Left colon (tissue), 2 donors: Measurements from ENCODE around the gene MRTFB. TPM values are rescaled to one million over a fixed set of nuclear protein-coding genes. Genes with fewer than 3 reads are reported as not detected.

Experiments used
- ATAC-seq: fragments of 200-7000 bp; cut with Tn5 transposase; one replicate; pipeline ENCODE4 v1.9.1; 2020; ENCODE audit warnings: mild to moderate bottlenecking, moderate library complexity
- DNase-seq, 2 donors: peaks; one replicate each; pipeline ENCODE4 v3.0.0-alpha.2; 2020
- intact Hi-C, 2 donors: fragments of 100-400 bp; cut with DNase I in 1 of 2; cut with micrococcal nuclease in 1 of 2; formaldehyde crosslinking; loops; one replicate each; pipeline versions ENCODE4 v1.11.2 to v1.14.0; 2022; cut with DNase I, micrococcal nuclease
- total RNA-seq, 2 donors: library from RNA; stranded (reverse); fragmentation: NEBNext Ultra II Directional; extraction: Animal tissue kit (Norgen Biotek cat#: 25700); gene quantifications; one replicate each; pipeline ENCODE4 v1.2.1, GENCODE V29; 2021
- donor health status: DM: no; HTN: no; CAD: no.
- donor health status: DM: yes; HTN: yes; CAD: no.

The MRTFB gene
- total RNA-seq, 2 donors from 2014 or later: 40.0 to 44.7 TPM

GRCh38 chr16:14291286-14291685 lies 220.2 kb downstream of the MRTFB start:
- intact Hi-C loops: no loop called here
- ATAC-seq (no peak), DNase-seq (no peak)

- ATAC-seq (no peak), DNase-seq (no peak)
- intact Hi-C loops: no loop called here
Observed at GRCh38 chr16:14292051-14292825, 221.1 kb downstream of the MRTFB start.

- DNase-seq: no peak
- no peak for ATAC-seq
- intact Hi-C loops: no loop called here
Observed at GRCh38 chr16:14296663-14297062, 225.5 kb downstream of the MRTFB start.

- no peak for ATAC-seq
- DNase-seq: no peak
- intact Hi-C loops: no loop called here
Observed at GRCh38 chr16:14298374-14299122, 227.4 kb downstream of the MRTFB start.

GRCh38 chr16:14300705-14301168 lies 229.6 kb downstream of the MRTFB start:
- intact Hi-C loops: loop anchor here in 1 of 2 donors (5.0 kb wide), 1 partner anchor 227 kb away; no protein-coding TSS in a partner anchor
- ATAC-seq: peak; percentile 72
- DNase-seq: peak; percentile 56 to 77

- intact Hi-C loops: loop anchor here in 1 of 2 donors (5.0 kb wide), 1 partner anchor 226 kb away; no protein-coding TSS in a partner anchor
- DNase-seq (peak; percentile 31 to 49), ATAC-seq (peak; percentile 13)
Observed at GRCh38 chr16:14301169-14302030, 230.3 kb downstream of the MRTFB start.

GRCh38 chr16:14302031-14302398 lies 230.9 kb downstream of the MRTFB start:
- intact Hi-C loops: loop anchor here in 1 of 2 donors (5.0 kb wide), 1 partner anchor 225 kb away; no protein-coding TSS in a partner anchor
- peak; percentile 90 for ATAC-seq
- DNase-seq: peak; percentile 45 to 55

- ATAC-seq: peak; percentile 20
- DNase-seq: peak; percentile 29 to 32
- intact Hi-C loops: loop anchor here in 1 of 2 donors (5.0 kb wide), 1 partner anchor 225 kb away; no protein-coding TSS in a partner anchor
Observed at GRCh38 chr16:14302399-14303181, 231.5 kb downstream of the MRTFB start.

- DNase-seq: no peak
Observed at GRCh38 chr16:14303182-14303618, 232.1 kb downstream of the MRTFB start.

GRCh38 chr16:14303639-14304394 lies 232.7 kb downstream of the MRTFB start:
- ATAC-seq (no peak), DNase-seq (peak in 1 of 2 donors; percentile 32)
- intact Hi-C loops: loop anchor here in 1 of 2 donors (5.0 kb wide), 1 partner anchor 223 kb away; no protein-coding TSS in a partner anchor

More at GRCh38 chr16:14303182-14303618, 232.1 kb downstream of the MRTFB start:
- intact Hi-C loops: loop anchor here in 1 of 2 donors (5.0 kb wide), 1 partner anchor 224 kb away; no protein-coding TSS in a partner anchor
- no peak for ATAC-seq

GRCh38 chr16:14304891-14305460 lies 233.9 kb downstream of the MRTFB start:
- no peak for DNase-seq
- no peak for ATAC-seq
- intact Hi-C loops: loop anchor here in 1 of 2 donors (5.0 kb wide), 1 partner anchor 222 kb away; no protein-coding TSS in a partner anchor

GRCh38 chr16:14306485-14307058 lies 235.5 kb downstream of the MRTFB start:
- no peak for DNase-seq
- intact Hi-C loops: no loop called here
- no peak for ATAC-seq

GRCh38 chr16:14307059-14307526 lies 236.0 kb downstream of the MRTFB start:
- intact Hi-C loops: no loop called here
- DNase-seq (no peak), ATAC-seq (no peak)

- intact Hi-C loops: no loop called here
- DNase-seq (no peak), ATAC-seq (no peak)
Observed at GRCh38 chr16:14307527-14308367, 236.6 kb downstream of the MRTFB start.

- no peak for DNase-seq
- intact Hi-C loops: no loop called here
Observed at GRCh38 chr16:14308368-14308723, 237.2 kb downstream of the MRTFB start.

More at GRCh38 chr16:14308368-14308723, 237.2 kb downstream of the MRTFB start:
- ATAC-seq: no peak
